Effector memory CD4-positive, alpha-beta T cell (primary cell): ENCODE measurements around the gene ROR2.

ENCODE experiments used
- DNase-seq, 3 donors: peaks; one replicate each; pipeline ENCODE4 v3.0.0-alpha.2; 2020
- H3K27ac ChIP-seq: 2 replicates; pipeline ENCODE4 v1.7.0; 2013; ENCODE audit warnings: mild to moderate bottlenecking, low read length, moderate library complexity; ENCODE audit not compliant: insufficient read depth, poor library complexity, severe bottlenecking
- H3K27me3 ChIP-seq: replicated peaks from 2 replicates; pipeline ENCODE4 v1.7.0; 2013; ENCODE audit warnings: mild to moderate bottlenecking, low read length; ENCODE audit not compliant: insufficient read depth, control insufficient read depth, poor library complexity, severe bottlenecking
- H3K36me3 ChIP-seq: 2 replicates; pipeline ENCODE4 v1.7.0; 2013; ENCODE audit warnings: mild to moderate bottlenecking, low read length, moderate library complexity; ENCODE audit not compliant: control insufficient read depth, insufficient read depth
- H3K4me1 ChIP-seq: 2 replicates; pipeline ENCODE4 v1.7.0; 2013; ENCODE audit warnings: low read length, mild to moderate bottlenecking; ENCODE audit not compliant: control insufficient read depth, insufficient read depth, poor library complexity, severe bottlenecking
- H3K4me3 ChIP-seq: 2 replicates; pipeline ENCODE4 v1.7.0; 2013; ENCODE audit warnings: low read length, low read depth, mild to moderate bottlenecking; ENCODE audit not compliant: insufficient read depth, poor library complexity, severe bottlenecking
- H3K9me3 ChIP-seq: 2 replicates; pipeline ENCODE4 v1.7.0; 2013; ENCODE audit warnings: mild to moderate bottlenecking, low read length, moderate library complexity; ENCODE audit not compliant: control insufficient read depth

ROR2 gene

GRCh38 chr9:91972711-91973110 lies 22.7 kb upstream of the ROR2 start:
- H3K27me3 ChIP-seq, result no peaks in the 10 kb centered on the region
- H3K27ac ChIP-seq, result no peak overlapping the region
- no peaks in the 10 kb centered on the region for H3K9me3 ChIP-seq
- H3K36me3 ChIP-seq, result no peaks in the 10 kb centered on the region
- no peaks in the 10 kb centered on the region for H3K4me1 ChIP-seq
- DNase-seq, result no peak
- no peak overlapping the region for H3K4me3 ChIP-seq

GRCh38 chr9:91972076-91972626 lies 22.1 kb upstream of the ROR2 start:
- no peak for DNase-seq
- Histone ChIP-seq H3K9me3 (no peaks in the 10 kb centered on the region), H3K4me1 (no peaks in the 10 kb centered on the region), H3K27me3 (no peaks in the 10 kb centered on the region), H3K27ac (no peak overlapping the region), H3K36me3 (no peaks in the 10 kb centered on the region), H3K4me3 (no peak overlapping the region)

- no peak for DNase-seq
- no peak overlapping the region for H3K4me3 ChIP-seq
- H3K27me3 ChIP-seq, result no peaks in the 10 kb centered on the region
- H3K9me3 ChIP-seq, result no peaks in the 10 kb centered on the region
- H3K4me1 ChIP-seq, result no peaks in the 10 kb centered on the region
- no peak overlapping the region for H3K27ac ChIP-seq
- no peaks in the 10 kb centered on the region for H3K36me3 ChIP-seq
Measured at GRCh38 chr9:91967259-91967658, 17.2 kb upstream of the ROR2 start.

GRCh38 chr9:91966503-91966902 lies 16.5 kb upstream of the ROR2 start:
- H3K9me3 ChIP-seq, result no peaks in the 10 kb centered on the region
- no peak overlapping the region for H3K27ac ChIP-seq
- no peaks in the 10 kb centered on the region for H3K4me1 ChIP-seq
- H3K36me3 ChIP-seq, result no peaks in the 10 kb centered on the region
- H3K27me3 ChIP-seq, result no peaks in the 10 kb centered on the region
- no peak for DNase-seq
- no peak overlapping the region for H3K4me3 ChIP-seq

GRCh38 chr9:91963711-91964240 lies 13.7 kb upstream of the ROR2 start:
- no peaks in the 10 kb centered on the region for H3K9me3 ChIP-seq
- H3K36me3 ChIP-seq, result no peaks in the 10 kb centered on the region
- no peak for DNase-seq
- no peak overlapping the region for H3K4me3 ChIP-seq
- no peak overlapping the region for H3K27ac ChIP-seq
- H3K4me1 ChIP-seq, result no peaks in the 10 kb centered on the region
- no peaks in the 10 kb centered on the region for H3K27me3 ChIP-seq

- H3K36me3 ChIP-seq, result no peaks in the 10 kb centered on the region
- H3K4me3 ChIP-seq, result no peak overlapping the region
- DNase-seq, result no peak
- no peaks in the 10 kb centered on the region for H3K4me1 ChIP-seq
- H3K27me3 ChIP-seq, result no peaks in the 10 kb centered on the region
- no peak overlapping the region for H3K27ac ChIP-seq
- H3K9me3 ChIP-seq, result no peaks in the 10 kb centered on the region
Measured at GRCh38 chr9:91960367-91960766, 10.3 kb upstream of the ROR2 start.

- Histone ChIP-seq H3K9me3 (no peaks in the 10 kb centered on the region), H3K4me1 (no peaks in the 10 kb centered on the region)
- no peak for DNase-seq
Measured at GRCh38 chr9:91958174-91958573, 8.1 kb upstream of the ROR2 start.

GRCh38 chr9:91954841-91955471 lies 4.9 kb upstream of the ROR2 start:
- no peaks in the 10 kb centered on the region for H3K9me3 ChIP-seq
- H3K4me3 ChIP-seq, result no peak overlapping the region
- peaks cover 4% of the 10 kb centered on the region for H3K4me1 ChIP-seq
- no peak for DNase-seq
- peaks cover 12% of the 10 kb centered on the region for H3K27me3 ChIP-seq
- H3K27ac ChIP-seq, result no peak overlapping the region
- H3K36me3 ChIP-seq, result no peaks in the 10 kb centered on the region

More at GRCh38 chr9:91958174-91958573, 8.1 kb upstream of the ROR2 start:
- no peak overlapping the region for H3K4me3 ChIP-seq
- no peaks in the 10 kb centered on the region for H3K27me3 ChIP-seq
- no peak overlapping the region for H3K27ac ChIP-seq
- H3K36me3 ChIP-seq, result no peaks in the 10 kb centered on the region

- Histone ChIP-seq H3K9me3 (no peaks in the 10 kb centered on the region), H3K4me1 (peaks cover 13% of the 10 kb centered on the region), H3K27me3 (peaks cover 25% of the 10 kb centered on the region), H3K27ac (no peak overlapping the region), H3K36me3 (no peaks in the 10 kb centered on the region), H3K4me3 (no peak overlapping the region)
- no peak for DNase-seq
Measured at GRCh38 chr9:91953718-91954117, 3.7 kb upstream of the ROR2 start.

GRCh38 chr9:91951944-91952520 lies 2.0 kb upstream of the ROR2 start:
- peaks cover 13% of the 10 kb centered on the region for H3K4me1 ChIP-seq
- H3K36me3 ChIP-seq, result no peaks in the 10 kb centered on the region
- no peak overlapping the region for H3K4me3 ChIP-seq
- H3K9me3 ChIP-seq, result no peaks in the 10 kb centered on the region
- peaks cover 38% of the 10 kb centered on the region for H3K27me3 ChIP-seq
- H3K27ac ChIP-seq, result no peak overlapping the region
- DNase-seq, result no peak
